ENCODE results near the gene TBC1D22A. TPM values are rescaled to one million over a fixed set of nuclear protein-coding genes. Genes with fewer than 3 reads are reported as not detected.
A peak's percentile ranks its signal among the peaks of the same experiment; 100 is the strongest.

The TBC1D22A gene
- total RNA-seq, 2 donors from 2014 or later, result 21.0 to 27.9 TPM

DNA sequence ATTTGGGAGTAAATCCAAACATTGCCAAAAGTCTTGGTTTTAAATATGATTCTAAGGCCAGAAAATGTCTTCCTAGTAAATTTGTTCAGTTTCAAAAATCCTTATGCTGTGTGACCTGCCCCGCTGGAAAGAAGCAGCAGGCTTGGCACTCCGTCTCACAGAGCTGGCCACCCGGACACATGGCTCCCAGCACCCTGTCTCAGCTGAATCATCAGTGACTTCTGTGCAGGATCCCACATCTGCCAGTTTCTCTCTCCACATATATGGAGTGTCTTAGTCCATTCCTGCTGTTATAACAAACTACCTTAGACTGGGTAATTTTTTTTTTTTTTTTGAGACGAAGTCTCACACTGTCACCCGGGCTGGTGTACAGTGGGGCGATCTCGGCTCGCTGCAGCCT lies 356.7 kb downstream of the TBC1D22A start:
- Histone ChIP-seq H3K27me3 (ENCODE audit: control insufficient read depth, insufficient read depth, low read length, poor library complexity, severe bottlenecking) (no peaks in the 10 kb centered on the region), H3K9me3 (ENCODE audit: control insufficient read depth, low read length) (no peaks in the 10 kb centered on the region), H3K36me3 (ENCODE audit: control insufficient read depth, insufficient read depth, low read length) (no peaks in the 10 kb centered on the region), H3K27ac (ENCODE audit: low read depth, low read length) (no peak overlapping the region), H3K4me1 (ENCODE audit: control insufficient read depth, insufficient read depth, low read length) (no peaks in the 10 kb centered on the region), H3K9ac (ENCODE audit: extremely low read depth, low read length, poor library complexity, severe bottlenecking) (no peak overlapping the region), H3K4me3 (ENCODE audit: low read length) (no peak overlapping the region)
- no peak overlapping the region for H3K27ac Mint-ChIP-seq
- TF ChIP-seq CTCF (conservative IDR thresholded peaks at IDR 0.05), result no peak
- no peaks in the 10 kb centered on the region for H3K9me3 Mint-ChIP-seq
- WGBS, 2 experiments (ENCODE audit: insufficient coverage in 1 of 2, insufficient read length in 1 of 2), result 90 to 95% methylated on average over 4 to 8 of the region's 8 CpGs
- H3K4me3 Mint-ChIP-seq, result no peak overlapping the region
- no peaks in the 10 kb centered on the region for H3K27me3 Mint-ChIP-seq (ENCODE audit: insufficient read depth)
- peaks cover 7% of the 10 kb centered on the region for H3K4me1 Mint-ChIP-seq
- no peak for DNase-seq
- peaks cover 4% of the 10 kb centered on the region for H3K36me3 Mint-ChIP-seq (ENCODE audit: low read depth)

GRCh38 chr22:47120399-47120798 lies 357.9 kb downstream of the TBC1D22A start:
- H3K4me1 Mint-ChIP-seq, result peaks cover 7% of the 10 kb centered on the region
- WGBS, 2 experiments (ENCODE audit: insufficient coverage in 1 of 2, insufficient read length in 1 of 2), result 94 to 100% methylated on average over 2 of the region's 2 CpGs

DNA sequence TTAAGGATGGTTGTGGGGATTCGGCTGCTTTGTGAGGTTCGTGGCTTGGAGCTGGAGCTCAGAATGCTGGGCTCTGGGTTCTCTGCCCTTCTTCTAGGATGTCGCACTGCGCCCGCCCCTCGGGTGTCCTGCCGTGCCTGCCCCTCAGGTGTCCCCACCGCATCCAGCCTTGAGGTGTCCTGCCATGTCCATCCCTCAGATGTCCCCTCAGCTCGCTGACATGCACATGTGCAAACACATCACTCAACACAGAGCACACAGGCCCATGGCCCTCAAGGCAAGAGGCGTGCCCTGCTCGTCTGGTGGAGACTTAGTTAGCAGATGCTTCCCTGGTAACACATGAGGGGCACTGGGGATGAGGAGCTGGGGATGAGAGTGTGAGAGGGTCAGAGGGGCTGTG lies 359.3 kb downstream of the TBC1D22A start:
- Mint-ChIP-seq H3K9me3 (no peaks in the 10 kb centered on the region), H3K4me1 (peaks cover 7% of the 10 kb centered on the region), H3K27me3 (ENCODE audit: insufficient read depth) (no peaks in the 10 kb centered on the region), H3K4me3 (no peak overlapping the region), H3K36me3 (ENCODE audit: low read depth) (peaks cover 6% of the 10 kb centered on the region), H3K27ac (peak overlapping the region; percentile 17)
- no peaks in the 10 kb centered on the region for H3K4me1 ChIP-seq (ENCODE audit: control insufficient read depth, insufficient read depth, low read length)
- H3K27me3 ChIP-seq (ENCODE audit: control insufficient read depth, insufficient read depth, low read length, poor library complexity, severe bottlenecking), result no peaks in the 10 kb centered on the region
- no peaks in the 10 kb centered on the region for H3K36me3 ChIP-seq (ENCODE audit: control insufficient read depth, insufficient read depth, low read length)
- H3K9me3 ChIP-seq (ENCODE audit: control insufficient read depth, low read length), result no peaks in the 10 kb centered on the region
- H3K4me3 ChIP-seq (ENCODE audit: low read length), result no peak overlapping the region
- no peak overlapping the region for H3K27ac ChIP-seq (ENCODE audit: low read depth, low read length)
- TF ChIP-seq CTCF (conservative IDR thresholded peaks at IDR 0.05), result no peak
- 93 to 100% methylated on average over 2 to 11 of the region's 11 CpGs for WGBS, 2 experiments (ENCODE audit: insufficient coverage in 1 of 2, insufficient read length in 1 of 2)
- no peak for DNase-seq
- H3K9ac ChIP-seq (ENCODE audit: extremely low read depth, low read length, poor library complexity, severe bottlenecking), result no peak overlapping the region

More at GRCh38 chr22:47120399-47120798, 357.9 kb downstream of the TBC1D22A start:
- no peak overlapping the region for H3K9ac ChIP-seq (ENCODE audit: extremely low read depth, low read length, poor library complexity, severe bottlenecking)
- H3K27me3 ChIP-seq (ENCODE audit: control insufficient read depth, insufficient read depth, low read length, poor library complexity, severe bottlenecking), result no peaks in the 10 kb centered on the region
- no peaks in the 10 kb centered on the region for H3K27me3 Mint-ChIP-seq (ENCODE audit: insufficient read depth)
- no peak overlapping the region for H3K4me3 ChIP-seq (ENCODE audit: low read length)
- H3K27ac Mint-ChIP-seq, result peak overlapping the region; percentile 32
- TF ChIP-seq CTCF (conservative IDR thresholded peaks at IDR 0.05), result no peak
- no peak overlapping the region for H3K27ac ChIP-seq (ENCODE audit: low read depth, low read length)
- H3K9me3 ChIP-seq (ENCODE audit: control insufficient read depth, low read length), result no peaks in the 10 kb centered on the region
- no peaks in the 10 kb centered on the region for H3K9me3 Mint-ChIP-seq
- H3K4me1 ChIP-seq (ENCODE audit: control insufficient read depth, insufficient read depth, low read length), result no peaks in the 10 kb centered on the region
- H3K4me3 Mint-ChIP-seq, result no peak overlapping the region
- no peaks in the 10 kb centered on the region for H3K36me3 ChIP-seq (ENCODE audit: control insufficient read depth, insufficient read depth, low read length)
- no peak for DNase-seq
- H3K36me3 Mint-ChIP-seq (ENCODE audit: low read depth), result peaks cover 4% of the 10 kb centered on the region

Data from endodermal cell (in vitro differentiated cells).